ENCODE measurements around the gene AKAP7.
"Not testable (repeated sequence)": the region's sequence is repeated elsewhere in the genome, so short reads cannot be mapped to it uniquely, and the experiment has no call there.

Gene AKAP7

DNA sequence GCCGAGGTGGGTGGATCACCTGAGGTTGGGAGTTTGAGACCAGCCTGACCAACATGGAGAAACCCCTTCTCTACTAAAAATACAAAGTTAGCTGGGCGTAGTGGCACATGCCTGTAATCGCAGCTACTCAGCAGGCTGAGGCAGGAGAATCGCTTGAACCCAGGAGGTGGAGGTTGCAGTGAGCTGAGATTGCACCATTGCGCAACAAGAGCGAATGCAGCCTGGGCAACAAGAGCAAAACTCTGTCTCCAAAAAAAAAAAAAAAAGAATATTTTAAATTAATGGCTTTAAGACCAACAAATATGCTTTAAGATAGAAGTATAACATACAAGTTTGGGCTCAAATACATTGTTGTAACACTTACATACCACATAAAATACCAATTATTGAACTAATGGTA, 125.7 kb downstream of the AKAP7 start:
- H3K36me3 Mint-ChIP-seq (ENCODE audit: low read depth); H3K27ac Mint-ChIP-seq; H3K4me1 Mint-ChIP-seq (ENCODE audit: low read depth); H3K4me3 Mint-ChIP-seq; H3K27me3 Mint-ChIP-seq; H3K9me3 Mint-ChIP-seq; intact Hi-C loops (cut with micrococcal nuclease): not testable (repeated sequence)

DNA sequence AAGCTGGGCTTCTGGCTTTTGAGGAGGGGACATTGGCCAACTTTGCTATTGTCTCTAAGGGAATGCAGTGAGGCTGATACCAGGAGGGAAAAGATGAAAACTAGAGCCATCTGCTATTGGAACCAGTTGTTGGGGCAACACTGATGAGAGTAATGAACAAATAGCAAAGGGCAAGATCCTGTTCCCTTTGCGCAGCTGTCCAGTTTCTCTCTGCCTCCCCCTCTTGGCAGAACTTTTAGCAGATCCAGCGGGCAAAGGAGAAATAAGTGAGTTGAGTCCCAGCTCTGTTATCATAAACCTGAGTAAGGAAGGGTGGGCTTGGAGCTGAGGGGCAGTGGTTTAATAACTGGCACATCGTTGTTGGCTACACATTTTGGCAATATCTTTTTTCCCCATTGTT, 126.8 kb downstream of the AKAP7 start:
- H3K36me3 Mint-ChIP-seq (ENCODE audit: low read depth): no peaks in the 10 kb centered on the region
- intact Hi-C loops (cut with micrococcal nuclease): no loop called here

DNA sequence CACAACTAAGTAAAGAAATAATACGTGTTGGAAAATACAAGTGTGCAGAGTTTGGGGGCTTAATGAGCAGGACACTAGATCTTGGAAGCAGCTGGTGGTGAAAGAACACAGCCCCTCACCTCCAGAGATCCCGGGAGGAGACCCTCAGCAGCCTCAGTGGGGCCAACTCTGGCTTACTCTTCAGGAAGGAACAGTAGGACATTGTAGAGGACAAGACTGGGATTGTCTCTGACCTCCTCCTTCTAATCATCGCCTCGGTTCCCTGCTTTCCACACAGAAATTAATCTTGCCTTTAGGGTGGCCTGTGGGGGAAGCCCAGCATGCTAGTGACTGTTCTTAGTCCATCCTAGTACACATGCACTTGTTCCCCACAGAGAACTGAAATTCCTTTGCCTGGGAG, 130.7 kb downstream of the AKAP7 start:
- Mint-ChIP-seq H3K36me3 (ENCODE audit: low read depth) (no peaks in the 10 kb centered on the region), H3K27ac (no peak overlapping the region), H3K27me3 (no peaks in the 10 kb centered on the region), H3K4me1 (ENCODE audit: low read depth) (no peaks in the 10 kb centered on the region), H3K4me3 (no peak overlapping the region), H3K9me3 (no peaks in the 10 kb centered on the region)
- intact Hi-C loops (cut with micrococcal nuclease): no loop called here

More for the DNA sequence above, 126.8 kb downstream of the AKAP7 start:
- Mint-ChIP-seq H3K27me3 (no peaks in the 10 kb centered on the region), H3K4me3 (no peak overlapping the region), H3K9me3 (no peaks in the 10 kb centered on the region), H3K27ac (no peak overlapping the region), H3K4me1 (ENCODE audit: low read depth) (no peaks in the 10 kb centered on the region)

DNA sequence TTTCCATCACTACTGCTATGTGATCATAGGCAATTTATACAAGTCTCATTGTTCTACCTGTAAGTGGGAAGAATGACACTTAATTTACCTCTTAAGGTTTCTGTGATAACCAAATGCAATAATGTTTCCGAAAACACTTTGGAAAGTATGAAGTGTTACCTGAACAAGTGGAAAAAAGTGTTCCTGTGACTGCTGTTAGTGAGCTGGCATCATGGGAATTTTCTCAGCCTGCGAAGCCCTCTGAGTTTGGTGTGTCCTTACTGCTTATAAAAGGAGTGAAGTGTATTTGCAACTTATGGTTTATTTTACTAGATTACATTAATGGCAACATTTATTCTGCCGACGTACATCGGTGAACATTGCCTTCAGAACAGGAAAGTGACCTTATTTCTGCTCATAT, 133.0 kb downstream of the AKAP7 start:
- intact Hi-C loops (cut with micrococcal nuclease): no loop called here
- no peak overlapping the region for H3K27ac Mint-ChIP-seq
- no peak overlapping the region for H3K4me3 Mint-ChIP-seq
- H3K9me3 Mint-ChIP-seq: no peaks in the 10 kb centered on the region
- H3K4me1 Mint-ChIP-seq (ENCODE audit: low read depth): no peaks in the 10 kb centered on the region
- no peaks in the 10 kb centered on the region for H3K36me3 Mint-ChIP-seq (ENCODE audit: low read depth)
- no peaks in the 10 kb centered on the region for H3K27me3 Mint-ChIP-seq

DNA sequence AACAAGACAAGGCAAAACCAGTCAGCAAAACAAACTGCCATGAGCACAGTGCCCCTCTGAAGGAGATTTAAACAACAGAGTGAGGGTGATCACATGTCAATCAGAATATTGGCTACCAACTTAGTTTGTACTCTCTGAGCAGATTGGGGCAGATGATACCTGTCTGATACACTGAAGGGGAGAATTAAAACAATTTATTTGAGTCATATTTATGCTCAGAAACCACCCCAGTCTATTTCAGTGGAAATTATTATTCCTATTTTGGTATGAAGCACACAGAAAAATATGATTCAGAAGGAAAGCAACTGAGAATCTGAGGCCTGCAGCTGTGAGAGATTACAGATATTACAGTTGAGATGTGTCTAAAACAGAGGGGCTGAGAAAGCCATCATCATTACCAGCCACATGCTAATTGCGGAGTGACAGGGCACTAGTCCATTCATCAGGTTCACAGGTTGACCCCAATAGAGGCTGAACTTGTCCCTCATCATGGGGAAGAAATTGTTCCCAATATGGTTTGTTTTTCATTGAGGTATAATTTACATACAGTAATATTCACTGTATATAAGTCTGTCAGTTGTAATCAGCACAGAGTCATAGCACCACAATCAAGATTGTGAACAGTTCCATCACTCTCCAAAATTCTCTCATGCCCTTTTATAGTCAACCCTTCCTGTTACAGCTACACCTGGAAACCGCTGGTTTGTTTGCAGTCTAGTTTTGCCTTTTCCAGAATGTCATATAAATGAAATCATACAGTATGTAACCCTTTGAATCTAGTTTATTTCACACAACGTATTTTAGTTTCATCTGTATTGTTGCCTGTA, 134.5 kb downstream of the AKAP7 start:
- H3K27me3 Mint-ChIP-seq: no peaks in the 10 kb centered on the region
- intact Hi-C loops (cut with micrococcal nuclease): no loop called here
- H3K4me1 Mint-ChIP-seq (ENCODE audit: low read depth): no peaks in the 10 kb centered on the region
- H3K4me3 Mint-ChIP-seq: no peak overlapping the region
- no peaks in the 10 kb centered on the region for H3K9me3 Mint-ChIP-seq
- H3K36me3 Mint-ChIP-seq (ENCODE audit: low read depth): no peaks in the 10 kb centered on the region
- no peak overlapping the region for H3K27ac Mint-ChIP-seq

DNA sequence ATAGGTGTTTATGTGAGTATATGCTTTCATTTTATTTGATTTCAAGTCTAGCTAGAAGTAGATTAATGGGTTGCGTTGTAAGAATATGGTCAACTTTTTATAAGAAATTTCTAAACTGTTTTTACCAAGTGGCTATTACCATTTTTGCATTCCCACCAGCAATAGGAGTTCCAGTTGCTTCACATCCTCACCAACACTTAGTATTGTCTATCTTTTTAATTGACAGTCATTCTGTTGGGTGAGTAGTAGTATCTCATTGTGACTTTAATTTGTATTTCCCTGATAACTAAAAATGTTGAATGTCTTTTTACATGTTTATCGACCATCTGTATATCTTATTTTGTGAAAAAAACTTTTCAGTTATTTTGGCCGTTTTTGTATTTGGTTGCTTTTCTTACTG, 135.3 kb downstream of the AKAP7 start:
- intact Hi-C loops (cut with micrococcal nuclease): no loop called here
- Mint-ChIP-seq H3K27me3 (no peaks in the 10 kb centered on the region), H3K9me3 (no peaks in the 10 kb centered on the region), H3K4me3 (no peak overlapping the region), H3K4me1 (ENCODE audit: low read depth) (no peaks in the 10 kb centered on the region), H3K27ac (no peak overlapping the region), H3K36me3 (ENCODE audit: low read depth) (no peaks in the 10 kb centered on the region)

DNA sequence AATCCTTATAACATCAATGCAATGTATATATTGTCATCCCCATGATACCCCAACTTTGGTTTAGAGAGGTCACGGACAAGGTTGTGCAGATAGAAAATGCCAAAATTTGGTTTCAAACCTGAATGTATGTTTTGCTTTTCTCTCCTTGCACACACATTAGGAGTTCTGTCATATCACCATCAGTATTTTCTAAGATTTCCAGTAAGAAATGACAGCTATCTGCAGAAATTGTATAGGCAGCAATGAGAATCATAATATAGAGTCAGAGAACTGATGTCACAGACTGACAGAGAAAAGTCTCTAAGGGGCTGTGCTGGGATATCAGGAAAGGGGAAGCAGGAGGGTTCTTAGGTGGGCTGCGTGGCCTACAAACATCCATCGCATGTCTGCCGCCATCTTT, 140.0 kb downstream of the AKAP7 start:
- no peaks in the 10 kb centered on the region for H3K36me3 Mint-ChIP-seq (ENCODE audit: low read depth)
- H3K4me3 Mint-ChIP-seq: no peak overlapping the region
- no peaks in the 10 kb centered on the region for H3K27me3 Mint-ChIP-seq
- H3K9me3 Mint-ChIP-seq: peaks cover 10% of the 10 kb centered on the region
- H3K4me1 Mint-ChIP-seq (ENCODE audit: low read depth): no peaks in the 10 kb centered on the region
- no peak overlapping the region for H3K27ac Mint-ChIP-seq
- intact Hi-C loops (cut with micrococcal nuclease): no loop called here

DNA sequence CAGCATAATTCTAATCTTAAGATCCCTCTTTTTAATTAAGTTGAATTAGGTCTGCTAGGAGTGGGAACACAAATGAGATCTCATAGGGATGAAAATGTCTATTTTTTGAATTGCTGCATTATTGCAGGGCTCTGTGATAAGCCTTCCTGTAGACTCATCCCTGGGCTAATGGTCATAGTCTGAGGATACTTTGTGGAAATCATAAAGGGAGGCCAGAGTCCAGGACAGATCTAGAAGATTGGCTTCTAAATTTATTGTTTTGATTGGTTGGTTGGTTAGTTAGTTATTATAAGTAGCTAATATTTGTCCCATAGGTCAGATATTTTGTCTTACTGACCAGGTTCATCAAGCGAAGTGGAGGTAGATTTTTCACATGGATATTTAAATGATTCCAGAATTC, 142.3 kb downstream of the AKAP7 start:
- intact Hi-C loops (cut with micrococcal nuclease): no loop called here
- H3K9me3 Mint-ChIP-seq: peaks cover 10% of the 10 kb centered on the region
- peaks cover 10% of the 10 kb centered on the region for H3K4me1 Mint-ChIP-seq (ENCODE audit: low read depth)
- H3K4me3 Mint-ChIP-seq: no peak overlapping the region
- H3K27me3 Mint-ChIP-seq: no peaks in the 10 kb centered on the region
- H3K27ac Mint-ChIP-seq: no peak overlapping the region
- no peaks in the 10 kb centered on the region for H3K36me3 Mint-ChIP-seq (ENCODE audit: low read depth)

DNA sequence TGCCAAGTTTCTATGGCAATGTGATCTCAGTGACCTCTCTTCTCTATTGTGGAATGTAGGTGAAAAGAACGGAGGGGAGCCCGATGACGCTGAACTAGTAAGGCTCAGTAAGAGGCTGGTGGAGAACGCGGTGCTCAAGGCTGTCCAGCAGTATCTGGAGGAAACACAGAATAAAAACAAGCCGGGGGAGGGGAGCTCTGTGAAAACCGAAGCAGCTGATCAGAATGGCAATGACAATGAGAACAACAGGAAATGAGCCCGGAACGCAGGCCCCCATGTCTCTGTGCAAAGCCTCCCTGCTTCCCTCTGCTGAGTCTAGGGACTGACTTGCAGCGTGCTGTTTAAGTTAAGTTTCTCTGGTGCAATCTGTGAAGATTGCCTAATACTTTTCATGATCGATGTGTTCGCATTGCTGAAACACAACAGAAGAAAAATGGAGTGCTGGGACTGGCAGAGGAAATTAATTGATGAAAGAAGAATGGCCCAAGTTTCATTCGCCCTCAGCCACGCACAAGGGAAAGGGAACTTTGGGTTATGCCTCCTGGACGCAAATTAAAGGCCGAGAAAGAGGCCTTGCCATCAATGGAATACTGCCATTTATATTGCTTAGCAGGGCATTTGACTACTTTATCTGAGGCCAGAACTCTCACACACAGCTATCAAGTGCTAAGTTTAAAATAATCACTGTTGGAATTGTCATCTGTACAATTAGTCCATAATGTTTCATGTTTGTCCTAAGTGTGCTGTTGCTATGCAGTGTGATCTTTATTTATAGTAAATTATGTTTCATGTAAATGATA, 146.4 kb downstream of the AKAP7 start:
- Mint-ChIP-seq H3K4me3 (peak overlapping the region; percentile 35), H3K27me3 (no peaks in the 10 kb centered on the region), H3K9me3 (peaks cover 10% of the 10 kb centered on the region), H3K36me3 (ENCODE audit: low read depth) (no peaks in the 10 kb centered on the region), H3K4me1 (ENCODE audit: low read depth) (peaks cover 10% of the 10 kb centered on the region), H3K27ac (peak overlapping the region; percentile 53)
- intact Hi-C loops (cut with micrococcal nuclease): no loop called here

DNA sequence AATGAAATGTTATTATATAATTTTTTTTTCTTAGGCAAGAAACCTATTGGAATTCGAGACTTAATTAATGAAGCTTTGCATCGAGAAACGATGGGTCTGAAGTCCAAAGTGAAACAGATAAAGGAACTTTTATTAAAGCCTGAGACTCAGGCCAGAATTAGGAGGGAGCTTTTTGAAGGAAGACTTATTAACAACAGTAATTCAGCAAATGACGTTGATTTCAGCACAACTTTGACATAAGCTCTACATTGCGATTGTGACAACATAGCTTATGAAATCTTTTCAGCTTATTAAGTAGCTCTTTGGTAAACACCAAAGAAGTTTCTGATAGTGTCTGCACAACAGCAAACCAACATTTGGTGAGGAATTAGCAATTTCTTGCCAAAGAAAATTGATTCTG, 147.1 kb downstream of the AKAP7 start:
- Mint-ChIP-seq H3K9me3 (peaks cover 10% of the 10 kb centered on the region), H3K4me3 (no peak overlapping the region), H3K27me3 (no peaks in the 10 kb centered on the region), H3K36me3 (ENCODE audit: low read depth) (no peaks in the 10 kb centered on the region), H3K27ac (no peak overlapping the region), H3K4me1 (ENCODE audit: low read depth) (peaks cover 10% of the 10 kb centered on the region)
- intact Hi-C loops (cut with micrococcal nuclease): no loop called here

DNA sequence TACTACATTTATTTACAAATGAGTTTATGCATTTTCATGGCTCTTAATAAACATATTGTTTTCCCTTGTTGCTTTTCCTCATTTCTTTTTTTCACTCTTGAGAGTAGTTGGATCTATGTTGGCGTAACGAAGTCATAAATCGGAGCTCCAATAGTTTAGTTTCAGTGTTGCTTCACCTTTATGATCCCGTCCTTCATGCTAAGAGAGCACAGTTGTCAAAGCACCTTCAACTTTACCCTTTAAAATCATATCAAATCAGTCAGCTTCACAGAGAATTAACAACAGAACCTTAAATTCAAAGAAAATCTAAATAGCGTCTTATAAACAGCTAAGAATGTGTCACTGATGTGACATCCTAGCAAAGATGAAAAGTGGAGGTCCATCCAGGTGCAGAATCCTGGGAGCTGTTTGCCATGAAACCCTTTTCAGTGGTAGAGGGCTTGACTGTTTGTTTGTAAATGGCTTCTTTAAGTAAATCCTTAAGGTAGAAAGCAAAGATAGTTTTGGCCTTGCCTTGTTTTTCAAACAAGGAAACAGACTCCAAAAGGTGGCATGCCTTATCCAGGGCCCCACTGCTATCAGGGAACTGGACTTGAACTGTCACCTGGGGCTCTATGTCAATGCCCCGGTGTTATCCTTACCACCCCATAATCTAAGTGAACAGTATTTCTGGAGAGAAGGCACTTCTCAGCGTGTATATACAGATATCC, 148.4 kb downstream of the AKAP7 start:
- Mint-ChIP-seq H3K4me3 (no peak overlapping the region), H3K4me1 (ENCODE audit: low read depth) (peaks cover 16% of the 10 kb centered on the region), H3K36me3 (ENCODE audit: low read depth) (no peaks in the 10 kb centered on the region), H3K9me3 (peaks cover 6% of the 10 kb centered on the region), H3K27ac (no peak overlapping the region), H3K27me3 (no peaks in the 10 kb centered on the region)
- intact Hi-C loops (cut with micrococcal nuclease): no loop called here

DNA sequence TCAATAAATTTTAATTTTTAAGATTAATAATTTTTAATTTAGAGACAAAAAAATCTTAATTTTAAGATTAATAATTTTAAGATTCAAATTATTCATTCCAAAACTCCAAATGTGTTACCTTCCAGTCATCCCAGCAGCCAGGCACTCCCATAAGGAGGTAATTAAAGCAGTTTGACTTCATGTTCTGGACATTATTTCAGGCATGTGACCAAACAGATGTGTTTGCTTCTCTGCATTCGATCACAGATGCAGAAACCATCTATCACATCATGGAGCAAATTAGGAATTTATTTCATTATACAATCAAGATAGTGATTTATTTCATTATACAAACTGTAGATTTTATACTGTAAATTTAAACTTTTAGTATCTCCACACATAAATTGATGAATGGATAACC, 150.3 kb downstream of the AKAP7 start:
- Mint-ChIP-seq H3K4me1 (ENCODE audit: low read depth) (peaks cover 16% of the 10 kb centered on the region), H3K27me3 (no peaks in the 10 kb centered on the region), H3K4me3 (no peak overlapping the region), H3K36me3 (ENCODE audit: low read depth) (no peaks in the 10 kb centered on the region), H3K27ac (no peak overlapping the region), H3K9me3 (no peaks in the 10 kb centered on the region)
- intact Hi-C loops (cut with micrococcal nuclease): no loop called here

DNA sequence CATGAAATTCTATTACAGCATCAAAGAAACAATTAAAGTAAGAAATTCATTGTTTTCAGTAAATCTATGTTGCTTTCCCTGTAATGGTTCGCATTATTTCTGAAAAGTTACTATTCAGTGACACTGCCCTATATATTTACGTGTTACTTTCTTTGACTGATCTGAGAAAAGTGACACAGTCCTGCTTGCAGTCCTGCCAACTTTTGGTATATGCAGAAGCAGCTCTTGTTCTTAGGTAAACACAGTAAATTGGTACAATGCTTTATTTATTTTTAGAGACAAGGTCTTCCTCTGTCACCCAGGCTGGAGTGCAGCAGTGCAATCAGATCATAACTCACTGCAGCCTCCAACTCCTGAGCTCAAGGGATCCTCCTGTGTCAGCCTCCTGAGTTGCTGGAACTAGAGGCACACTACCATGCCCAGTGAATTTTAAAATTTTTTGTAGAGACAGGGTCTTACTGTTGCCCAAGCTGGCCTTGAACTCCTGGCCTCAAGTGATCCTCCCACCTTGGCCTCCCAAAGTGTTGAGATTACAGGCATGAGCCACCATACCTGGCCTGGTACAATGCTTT, 151.3 kb downstream of the AKAP7 start:
- peaks cover 8% of the 10 kb centered on the region for H3K4me1 Mint-ChIP-seq (ENCODE audit: low read depth)
- no peaks in the 10 kb centered on the region for H3K9me3 Mint-ChIP-seq
- intact Hi-C loops (cut with micrococcal nuclease): no loop called here
- no peaks in the 10 kb centered on the region for H3K27me3 Mint-ChIP-seq
- H3K36me3 Mint-ChIP-seq (ENCODE audit: low read depth): no peaks in the 10 kb centered on the region
- no peak overlapping the region for H3K27ac Mint-ChIP-seq
- H3K4me3 Mint-ChIP-seq: no peak overlapping the region

DNA sequence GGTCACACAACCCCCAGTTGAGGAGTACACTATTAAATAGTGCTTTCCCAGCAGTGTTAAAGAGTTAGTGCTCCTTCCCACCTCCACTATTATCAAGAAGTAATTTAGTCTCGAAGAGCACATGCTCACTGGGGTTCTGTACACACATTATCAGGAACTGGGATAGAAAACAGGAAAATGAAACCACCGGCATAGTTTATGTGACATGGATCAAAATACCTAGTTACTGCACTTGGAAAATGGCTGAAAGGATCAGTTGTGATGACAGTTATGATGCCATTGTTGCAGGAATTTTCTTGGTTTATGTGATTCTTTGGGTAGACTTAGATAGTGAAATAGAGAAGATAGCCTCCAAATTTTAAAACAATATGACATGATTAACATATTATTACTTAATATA, 152.9 kb downstream of the AKAP7 start:
- Mint-ChIP-seq H3K27me3 (no peaks in the 10 kb centered on the region), H3K36me3 (ENCODE audit: low read depth) (no peaks in the 10 kb centered on the region), H3K4me3 (no peak overlapping the region), H3K4me1 (ENCODE audit: low read depth) (peaks cover 6% of the 10 kb centered on the region), H3K27ac (no peak overlapping the region), H3K9me3 (no peaks in the 10 kb centered on the region)
- intact Hi-C loops (cut with micrococcal nuclease): no loop called here

Data from dendritic cell treated with granulocyte-macrophage colony-stimulating factor and Interleukin-4, amounts not matched to agents 40 ng/mL and 50 ng/mL, for 4 days (primary cell).